Measurements from ENCODE around the gene COX7A2. TPM values are rescaled to one million over a fixed set of nuclear protein-coding genes. Genes with fewer than 3 reads are reported as not detected.

COX7A2 gene
- total RNA-seq, 1 donor from 2014 or later, result 495 TPM

DNA sequence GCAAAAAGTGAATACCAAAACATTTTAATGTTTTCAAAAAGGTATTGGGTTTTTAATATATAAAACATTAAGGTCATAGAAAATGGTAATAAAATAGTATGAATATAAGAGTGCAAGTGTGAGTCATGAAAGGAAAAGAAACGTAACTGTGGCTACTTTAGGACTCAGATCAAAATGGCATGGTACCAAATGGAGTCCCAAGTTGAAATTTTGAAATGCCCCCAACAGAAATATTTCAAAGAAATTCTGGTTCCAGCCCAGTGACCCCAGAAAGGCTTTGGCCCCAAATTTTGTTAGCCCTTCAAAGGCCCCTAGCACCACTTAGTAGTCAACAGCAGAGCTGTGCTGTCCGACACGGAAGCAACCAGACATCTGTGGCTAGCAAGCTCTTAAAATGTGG lies 43.7 kb downstream of the COX7A2 start:
- H3K4me3 Mint-ChIP-seq, result no peak overlapping the region
- peaks cover 5% of the 10 kb centered on the region for H3K36me3 Mint-ChIP-seq (ENCODE audit: low read depth)
- peaks cover 20% of the 10 kb centered on the region for H3K4me1 Mint-ChIP-seq (ENCODE audit: low read depth)
- H3K9me3 Mint-ChIP-seq, result no peaks in the 10 kb centered on the region
- peaks cover 46% of the 10 kb centered on the region for H3K27me3 Mint-ChIP-seq (ENCODE audit: insufficient read depth)
- intact Hi-C loops (cut with micrococcal nuclease), result loop anchor here (10.0 kb wide), 2 partner anchors 445 to 835 kb away; no protein-coding TSS in a partner anchor
- no peak for DNase-seq (ENCODE audit: low spot score)
- H3K27ac Mint-ChIP-seq, result no peak overlapping the region

DNA sequence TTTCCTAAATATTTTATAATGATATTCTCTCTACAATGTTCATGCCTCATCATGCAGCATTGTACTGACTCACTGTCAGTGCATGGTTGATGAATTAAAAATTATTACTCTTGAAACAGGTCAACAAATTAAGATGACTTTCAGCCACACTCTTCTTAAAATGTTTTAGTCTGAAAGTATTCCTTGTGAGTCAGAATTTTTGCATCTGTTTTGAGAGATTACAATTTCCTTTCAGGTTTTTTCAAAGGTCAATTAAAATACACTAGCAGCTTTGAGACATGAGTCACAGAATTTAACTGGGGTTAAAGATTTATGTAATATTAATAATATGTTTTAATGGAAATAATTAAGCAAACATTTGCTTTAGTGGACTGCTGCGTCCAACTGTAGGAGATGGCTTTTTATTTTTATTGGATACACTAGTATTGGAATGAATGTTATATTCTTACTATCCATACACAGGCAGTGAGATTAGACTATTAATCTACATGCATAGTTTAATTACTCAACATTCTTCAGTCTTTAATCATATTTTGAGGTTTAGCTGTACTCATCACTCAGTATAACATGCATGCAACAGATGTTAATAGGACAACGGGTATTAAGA lies 47.4 kb downstream of the COX7A2 start:
- no peak overlapping the region for H3K27ac Mint-ChIP-seq
- no peak overlapping the region for H3K4me3 Mint-ChIP-seq
- H3K27me3 Mint-ChIP-seq (ENCODE audit: insufficient read depth), result peaks cover 11% of the 10 kb centered on the region
- H3K4me1 Mint-ChIP-seq (ENCODE audit: low read depth), result no peaks in the 10 kb centered on the region
- H3K9me3 Mint-ChIP-seq, result no peaks in the 10 kb centered on the region
- no peaks in the 10 kb centered on the region for H3K36me3 Mint-ChIP-seq (ENCODE audit: low read depth)
- DNase-seq (ENCODE audit: low spot score), result no peak
- intact Hi-C loops (cut with micrococcal nuclease), result no loop called here

DNA sequence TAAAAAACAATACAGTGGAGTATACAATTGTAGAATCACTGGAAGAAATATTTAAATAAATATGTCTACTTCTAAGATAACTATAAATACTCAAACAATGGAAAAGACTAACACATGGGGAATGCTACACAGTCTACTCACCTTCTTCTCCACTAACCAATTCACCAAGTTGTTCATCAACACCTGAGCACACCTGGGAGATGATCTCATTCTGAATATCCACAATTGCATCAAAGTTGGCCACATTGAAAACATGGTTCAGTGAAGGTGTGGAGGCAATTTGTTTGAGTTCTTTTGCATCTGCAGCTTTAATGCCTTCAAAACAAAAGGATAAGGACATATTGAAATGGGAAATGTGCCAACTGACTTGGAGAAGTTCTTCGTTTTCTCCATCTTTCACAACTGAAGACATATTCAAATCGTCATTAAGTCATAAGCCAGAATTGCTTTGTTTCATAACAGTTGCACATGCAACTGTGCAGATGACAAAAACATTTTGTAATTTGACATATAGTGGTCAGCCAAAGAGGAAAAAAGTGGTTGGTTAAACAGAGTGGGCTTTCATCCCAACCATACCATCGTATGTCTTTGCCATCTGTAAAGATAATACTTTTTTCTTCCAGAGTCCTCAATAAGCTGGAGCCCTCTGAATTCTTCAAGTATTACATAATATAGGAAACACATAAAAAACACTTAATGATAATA lies 55.2 kb downstream of the COX7A2 start:
- Mint-ChIP-seq H3K36me3 (ENCODE audit: low read depth) (no peaks in the 10 kb centered on the region), H3K4me3 (no peak overlapping the region), H3K4me1 (ENCODE audit: low read depth) (no peaks in the 10 kb centered on the region), H3K27me3 (ENCODE audit: insufficient read depth) (peaks cover 8% of the 10 kb centered on the region), H3K27ac (no peak overlapping the region), H3K9me3 (peaks cover 4% of the 10 kb centered on the region)
- intact Hi-C loops (cut with micrococcal nuclease), result no loop called here
- DNase-seq (ENCODE audit: low spot score), result no peak

Other genes with a start within 250 kb of the COX7A2 start
- 0.03 TPM in 1 of 2 replicates, not detected in the other for gene COL12A1, start 37.7 kb downstream of the COX7A2 start, total RNA-seq
- 66.6 and 67.2 TPM in 2 replicates for gene TMEM30A, start 41.0 kb upstream of the COX7A2 start, total RNA-seq
- not detected in 2 replicates for gene FILIP1, start 250.0 kb upstream of the COX7A2 start, total RNA-seq